Transverse colon (tissue), 4 donors: ENCODE measurements around the gene RFTN1. TPM values are rescaled to one million over a fixed set of nuclear protein-coding genes. Genes with fewer than 3 reads are reported as not detected.
A peak's percentile ranks its signal among the peaks of the same experiment; 100 is the strongest.

Experiments used
- DNase-seq: peaks from one replicate; pipeline ENCODE4 v3.0.0-alpha.2; 2019
- H3K27ac ChIP-seq, 4 donors: fragments of 200-600 bp; sonication (generic); 2 replicates each; pipeline ENCODE4 v1.5.1; 2016 to 2018; ENCODE audit warnings: inconsistent platforms in 4 of 4
- H3K27me3 ChIP-seq: fragments of 200-600 bp; sonication (generic); 2 replicates; pipeline ENCODE4 v1.5.1; 2017; ENCODE audit warnings: inconsistent platforms
- H3K36me3 ChIP-seq, 4 donors: fragments of 200-600 bp; sonication (generic); 2 replicates each; pipeline ENCODE4 v1.5.1; 2017 to 2019; ENCODE audit warnings: inconsistent platforms in 4 of 4
- H3K4me1 ChIP-seq, 4 donors: fragments of 200-600 bp; sonication (generic); 2 replicates each; pipeline ENCODE4 v1.5.1; 2017 to 2020; ENCODE audit warnings: inconsistent platforms in 4 of 4
- H3K4me3 ChIP-seq, 4 donors: fragments of 200-600 bp; sonication (generic); 1 replicate in 1 of 4; 2 replicates in 3 of 4; pipeline versions ENCODE4 v1.5.1 to v1.6.1; 2017 to 2019; ENCODE audit warnings: inconsistent platforms in 4 of 4
- H3K9me3 ChIP-seq, 2 donors: fragments of 200-600 bp; sonication (generic); 2 replicates each; pipeline ENCODE4 v1.5.1; 2017 to 2019; ENCODE audit warnings: inconsistent platforms in 2 of 2
- EP300 ChIP-seq: sonication (generic); formaldehyde crosslinking; IDR thresholded peaks from one replicate; pipeline ENCODE4 v1.6.1; 2017; ENCODE audit warnings: antibody characterized with exemption, low read depth
- POLR2A ChIP-seq: fragments of 450-650 bp; IDR thresholded peaks from one replicate; pipeline ENCODE4 v1.6.1; 2016; ENCODE audit warnings: antibody characterized with exemption, mild to moderate bottlenecking, moderate library complexity
- POLR2AphosphoS5 ChIP-seq, 3 donors: sonication (generic); formaldehyde crosslinking; IDR thresholded peaks; one replicate each; pipeline ENCODE4 v1.6.1; 2016; ENCODE audit warnings: antibody characterized with exemption in 3 of 3
- WGBS, 2 donors: methylation state at CpG; one replicate each; pipeline ENCODE4 v1.1.5; 2018; ENCODE audit warnings: low coverage in 1 of 2; 5-methylcytosine and 5-hydroxymethylcytosine counted together
- in situ Hi-C, 4 donors: fragments of 200-750 bp; cut with MboI; loops; one replicate each; pipeline versions ENCODE4 v1.15.0 to v1.15.1; 2017; ENCODE audit warnings: low sequenced_read_pairs in 3 of 4, low pct_ligation_motif_present in 1 of 4, low pct_unique_long_range_greater_than_20kb in 1 of 4
- intact Hi-C: fragments of 100-400 bp; cut with DNase I; formaldehyde crosslinking; loops from one replicate; pipeline ENCODE4 v1.15.1; 2023; ENCODE audit warnings: low total_unique reads
- total RNA-seq, 4 donors: library from RNA; depleted of rRNA; stranded (reverse); fragments of >200 nt; gene quantifications; one replicate each; pipeline ENCODE4 v1.1.0, GENCODE V29; 2016
- TF ChIP-seq, protein P1 (sequence below), 5 experiments: fragments of 200-600 bp in 3 of 5; fragments of 450-650 bp in 2 of 5; sonication (generic) in 3 of 5; IDR thresholded peaks; 1 replicate in 2 of 5; 2 replicates in 3 of 5; pipeline ENCODE4 v1.5.1; 2016 to 2017; ENCODE audit warnings: antibody characterized with exemption in 5 of 5, inconsistent platforms in 3 of 5, mild to moderate bottlenecking in 2 of 5, moderate library complexity in 1 of 5

RFTN1 gene
- total RNA-seq, 4 donors from 2014 or later = 6.7 to 25.7 (median 15.7) TPM

DNA sequence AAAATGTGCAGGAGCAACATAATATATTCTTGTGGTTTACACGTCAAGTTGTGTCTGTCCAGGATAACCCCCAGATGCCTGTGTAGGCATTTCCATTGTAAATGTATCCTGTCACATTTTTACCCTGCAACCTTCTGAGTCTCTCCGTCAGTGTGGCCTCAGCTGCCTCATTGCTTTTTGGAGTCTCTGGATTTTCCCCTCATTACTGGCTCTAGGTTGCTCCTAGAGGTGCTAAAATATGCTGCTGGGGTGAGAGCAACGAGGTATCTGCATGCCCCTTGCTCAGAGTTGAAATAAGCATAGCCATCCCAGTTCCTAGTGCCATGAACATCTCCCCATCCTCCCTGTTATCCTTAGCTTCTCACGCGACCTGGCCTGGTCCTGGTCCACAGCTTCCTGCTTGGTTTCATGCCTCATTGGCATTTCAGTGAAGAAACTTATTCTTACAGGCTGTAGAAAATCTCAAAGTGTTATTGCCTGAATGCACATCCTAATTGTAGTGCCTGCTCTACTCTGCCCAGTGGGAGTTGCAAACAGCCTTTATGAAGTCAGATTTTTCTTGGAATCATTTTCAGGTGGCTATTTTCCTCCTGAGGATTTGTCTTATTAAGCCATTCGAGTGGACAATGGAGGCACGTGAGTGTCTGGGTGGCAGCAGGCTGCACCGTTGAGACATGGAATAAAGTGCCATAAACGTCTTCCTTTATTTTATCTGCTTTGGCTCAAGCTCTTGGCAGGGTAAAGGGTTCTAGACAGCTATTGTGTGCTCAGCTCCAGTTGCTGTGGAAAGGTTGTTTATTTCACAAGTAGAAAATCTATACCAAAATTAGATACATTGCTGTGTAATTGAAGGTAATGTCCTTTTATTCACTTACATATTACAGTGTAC lies 215.3 kb downstream of the RFTN1 start:
- in situ Hi-C loops (no loop called here), intact Hi-C loops (no loop called here)
- peaks cover 0 to 6% of the 10 kb centered on the region in 2 donors for H3K9me3 ChIP-seq
- TF ChIP-seq, protein P1, sequence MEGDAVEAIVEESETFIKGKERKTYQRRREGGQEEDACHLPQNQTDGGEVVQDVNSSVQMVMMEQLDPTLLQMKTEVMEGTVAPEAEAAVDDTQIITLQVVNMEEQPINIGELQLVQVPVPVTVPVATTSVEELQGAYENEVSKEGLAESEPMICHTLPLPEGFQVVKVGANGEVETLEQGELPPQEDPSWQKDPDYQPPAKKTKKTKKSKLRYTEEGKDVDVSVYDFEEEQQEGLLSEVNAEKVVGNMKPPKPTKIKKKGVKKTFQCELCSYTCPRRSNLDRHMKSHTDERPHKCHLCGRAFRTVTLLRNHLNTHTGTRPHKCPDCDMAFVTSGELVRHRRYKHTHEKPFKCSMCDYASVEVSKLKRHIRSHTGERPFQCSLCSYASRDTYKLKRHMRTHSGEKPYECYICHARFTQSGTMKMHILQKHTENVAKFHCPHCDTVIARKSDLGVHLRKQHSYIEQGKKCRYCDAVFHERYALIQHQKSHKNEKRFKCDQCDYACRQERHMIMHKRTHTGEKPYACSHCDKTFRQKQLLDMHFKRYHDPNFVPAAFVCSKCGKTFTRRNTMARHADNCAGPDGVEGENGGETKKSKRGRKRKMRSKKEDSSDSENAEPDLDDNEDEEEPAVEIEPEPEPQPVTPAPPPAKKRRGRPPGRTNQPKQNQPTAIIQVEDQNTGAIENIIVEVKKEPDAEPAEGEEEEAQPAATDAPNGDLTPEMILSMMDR (IDR thresholded peaks at IDR 0.05) = no peak
- TF ChIP-seq POLR2A (no peak), EP300 (no peak), POLR2AphosphoS5 (IDR thresholded peaks at IDR 0.05) (no peak)
- DNase-seq = no peak
- peak overlapping the region in 2 of 4 donors; percentile 0 to 6 for H3K27ac ChIP-seq
- 71 to 93% methylated on average over 5 to 9 of the region's 9 CpGs for WGBS, 2 donors
- H3K27me3 ChIP-seq = no peaks in the 10 kb centered on the region
- H3K4me3 ChIP-seq = no peak overlapping the region
- H3K36me3 ChIP-seq = peaks cover 0 to 42% (median 14%) of the 10 kb centered on the region in 4 donors
- no peaks in the 10 kb centered on the region for H3K4me1 ChIP-seq

DNA sequence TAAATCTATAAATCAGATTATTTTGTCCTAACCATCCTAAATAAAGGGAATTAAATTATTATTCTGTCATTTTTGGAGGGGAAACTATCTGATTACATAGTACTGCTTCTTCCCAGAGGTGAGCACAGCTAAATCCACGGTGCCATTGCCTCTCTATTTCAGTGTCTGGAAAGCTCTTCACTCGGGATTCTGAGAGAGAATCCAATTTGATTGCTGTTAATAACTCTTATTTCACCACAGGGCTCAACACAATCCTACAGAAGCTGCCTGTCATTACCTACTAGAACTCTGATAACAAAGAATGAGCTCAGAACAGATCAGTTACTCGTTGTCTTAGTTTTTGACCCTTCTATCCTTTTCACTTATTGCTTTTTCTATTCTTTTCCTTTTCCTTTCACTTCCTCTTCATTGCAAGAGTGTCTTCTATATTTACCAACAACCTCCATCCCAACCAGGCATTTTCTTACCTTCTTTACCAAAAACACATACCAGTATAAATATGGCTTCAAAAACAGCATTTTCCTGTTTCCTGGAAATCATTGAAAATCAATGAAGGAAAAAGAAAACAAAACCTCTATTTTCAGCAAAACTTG lies 218.1 kb downstream of the RFTN1 start:
- peaks cover 0 to 29% (median 12%) of the 10 kb centered on the region in 4 donors for H3K36me3 ChIP-seq
- 69 to 80% methylated on average over 2 to 3 of the region's 3 CpGs for WGBS, 2 donors
- TF ChIP-seq POLR2A (no peak), EP300 (no peak), POLR2AphosphoS5 (IDR thresholded peaks at IDR 0.05) (no peak)
- TF ChIP-seq, protein P1 (IDR thresholded peaks at IDR 0.05) = no peak
- H3K27me3 ChIP-seq = no peaks in the 10 kb centered on the region
- DNase-seq = no peak
- peaks cover 0 to 6% of the 10 kb centered on the region in 2 donors for H3K9me3 ChIP-seq
- in situ Hi-C loops (no loop called here), intact Hi-C loops (no loop called here)
- no peak overlapping the region for H3K4me3 ChIP-seq
- H3K27ac ChIP-seq = no peak overlapping the region
- peaks cover 0 to 5% (median 0%) of the 10 kb centered on the region in 4 donors for H3K4me1 ChIP-seq

DNA sequence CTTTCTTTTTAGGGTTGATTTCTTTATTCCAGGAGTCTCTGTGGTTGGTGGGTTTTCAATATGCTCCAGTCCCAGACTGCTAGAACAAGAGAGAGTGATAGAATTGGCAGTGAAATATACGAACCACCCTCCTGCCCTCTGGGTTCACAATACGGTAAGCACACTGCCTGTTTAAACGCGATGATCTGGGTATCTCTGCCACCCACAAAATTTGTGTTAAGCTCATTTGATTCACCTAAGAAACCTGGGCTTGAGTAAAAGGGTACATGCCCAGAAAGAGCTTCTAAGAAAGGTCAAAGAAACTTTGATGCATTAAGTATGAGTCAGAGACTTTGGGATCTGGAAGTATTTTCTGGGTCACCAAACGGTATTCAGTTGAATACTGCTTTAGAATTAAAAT lies 218.7 kb downstream of the RFTN1 start:
- intact Hi-C loops (no loop called here), in situ Hi-C loops (loop anchor here in 1 of 4 donors (5.0 kb wide), 1 partner anchor 257 kb away; no protein-coding TSS in a partner anchor)
- no peak overlapping the region for H3K27ac ChIP-seq

More for the DNA sequence above, 218.7 kb downstream of the RFTN1 start:
- TF ChIP-seq POLR2AphosphoS5 (IDR thresholded peaks at IDR 0.05) (no peak), EP300 (no peak), POLR2A (no peak)
- TF ChIP-seq, protein P1 (IDR thresholded peaks at IDR 0.05) = no peak
- H3K4me1 ChIP-seq = peaks cover 0 to 6% (median 0%) of the 10 kb centered on the region in 4 donors
- WGBS, 2 donors = 89% methylated on average over 3 to 5 of the region's 5 CpGs
- no peak overlapping the region for H3K4me3 ChIP-seq
- no peaks in the 10 kb centered on the region for H3K27me3 ChIP-seq
- H3K9me3 ChIP-seq = peaks cover 0 to 6% of the 10 kb centered on the region in 2 donors
- peaks cover 0 to 29% (median 12%) of the 10 kb centered on the region in 4 donors for H3K36me3 ChIP-seq
- no peak for DNase-seq
